Fibroblast of peridontal ligament (primary cell): ENCODE measurements around the gene MAST2.

ENCODE experiments used
- DNase-seq: peaks from one replicate; pipeline ENCODE4 v3.0.0-alpha.2; 2010; ENCODE audit errors: extremely low read depth

MAST2 gene

DNA sequence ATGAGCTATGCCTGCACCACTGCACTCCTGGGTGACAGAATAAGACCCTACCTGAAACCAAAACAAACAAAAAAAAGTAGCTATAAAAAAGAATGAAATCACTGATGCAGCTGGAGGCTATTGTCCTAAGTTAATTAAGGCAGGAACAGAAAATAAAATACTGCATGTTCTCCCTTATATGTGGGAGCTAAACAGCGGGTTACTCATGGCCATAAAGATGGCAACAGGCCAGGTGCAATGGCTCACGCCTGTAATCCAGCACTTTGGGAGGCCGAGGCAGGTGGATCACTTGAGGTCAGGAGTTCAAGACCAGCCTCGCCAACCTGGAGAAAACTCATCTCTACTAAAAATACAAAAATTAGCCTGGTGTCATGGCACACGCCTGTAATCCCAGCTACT is 176.4 kb downstream of the MAST2 start:
- no peak for DNase-seq

DNA sequence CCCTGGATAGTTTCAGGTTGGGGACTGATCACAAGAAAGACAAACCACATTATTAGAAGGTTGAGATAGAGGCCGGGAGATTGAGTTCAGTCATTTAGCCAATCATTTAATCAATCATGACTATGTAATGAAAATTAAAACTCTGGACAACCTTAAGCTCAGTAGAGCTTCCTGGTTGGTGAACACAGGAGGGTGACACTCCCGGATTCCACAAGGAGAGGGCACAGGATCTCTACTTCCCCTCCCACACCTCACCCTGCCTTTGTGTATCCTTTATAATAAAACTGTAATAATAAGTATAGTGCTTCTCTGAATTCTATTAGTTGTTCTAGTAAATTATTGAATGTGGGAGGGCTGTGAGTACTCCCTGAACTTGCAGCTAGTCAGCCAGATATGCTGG is 178.9 kb downstream of the MAST2 start:
- no peak for DNase-seq

GRCh38 chr1:45983967-45984366 is 180.6 kb downstream of the MAST2 start:
- no peak for DNase-seq

DNA sequence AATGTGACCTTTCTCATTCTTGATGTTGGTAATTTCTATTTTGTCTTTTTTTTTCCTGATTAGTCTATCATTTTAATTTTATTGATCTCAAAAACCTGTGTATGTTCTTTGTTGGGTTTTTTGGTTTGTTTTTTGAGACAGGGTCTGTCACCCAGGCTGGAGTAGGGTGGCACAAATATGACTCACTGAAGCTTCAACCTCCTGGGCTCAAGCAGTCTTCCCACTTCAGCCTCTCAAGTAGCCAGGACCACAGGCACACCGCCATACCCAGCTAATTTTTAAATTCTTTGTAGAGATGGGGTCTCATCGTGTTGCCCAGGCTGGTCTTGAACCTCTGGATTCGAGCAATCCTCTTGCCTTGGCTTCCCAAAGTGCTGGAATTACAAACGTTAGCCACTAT is 183.8 kb downstream of the MAST2 start:
- no peak for DNase-seq

DNA sequence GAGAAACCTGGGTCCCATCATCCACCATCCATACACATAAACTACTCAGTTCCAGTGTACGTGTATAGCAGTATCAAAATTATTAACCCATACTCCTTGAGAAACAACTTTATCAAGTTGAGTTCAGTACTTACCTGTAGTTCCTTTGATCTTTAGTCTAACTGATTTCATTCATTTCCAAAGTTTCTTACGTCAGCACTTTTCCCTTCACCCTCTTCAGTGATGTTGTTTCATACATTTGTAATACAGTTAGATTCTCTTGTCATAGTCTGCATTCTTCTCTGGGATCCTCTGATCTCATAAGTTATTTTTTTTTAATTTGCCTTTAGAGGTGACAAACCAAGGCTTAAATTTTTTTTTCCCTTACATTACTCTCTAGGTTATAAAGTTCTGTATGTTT is 185.8 kb downstream of the MAST2 start:
- no peak for DNase-seq

DNA sequence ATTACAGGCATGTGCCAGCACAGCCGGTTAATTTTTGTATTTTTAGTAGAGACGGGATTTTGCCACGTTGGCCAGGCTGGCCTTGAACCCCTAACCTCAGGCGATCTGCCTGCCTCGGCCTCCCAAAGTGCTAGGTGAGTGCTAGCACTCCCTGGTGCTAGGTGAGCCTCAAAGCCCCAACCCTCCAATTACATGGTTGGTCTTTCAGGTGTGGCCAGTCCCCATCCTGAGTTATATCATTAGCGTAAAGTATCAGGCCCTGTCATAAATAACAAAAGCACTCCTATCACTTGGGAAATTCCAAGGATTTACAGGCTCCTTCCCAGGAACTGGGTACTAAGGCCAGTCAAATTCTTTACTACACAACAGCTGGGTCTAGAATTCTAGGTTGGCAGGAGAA is 191.0 kb downstream of the MAST2 start:
- DNase-seq, result no peak

GRCh38 chr1:45995298-45995697 is 191.9 kb downstream of the MAST2 start:
- DNase-seq, result peak; percentile 16

GRCh38 chr1:45998020-45998617 is 194.7 kb downstream of the MAST2 start:
- DNase-seq, result no peak

- DNase-seq, result no peak
Observed at GRCh38 chr1:45999507-45999906, 196.1 kb downstream of the MAST2 start.

GRCh38 chr1:46001081-46001785 is 197.8 kb downstream of the MAST2 start:
- no peak for DNase-seq

DNA sequence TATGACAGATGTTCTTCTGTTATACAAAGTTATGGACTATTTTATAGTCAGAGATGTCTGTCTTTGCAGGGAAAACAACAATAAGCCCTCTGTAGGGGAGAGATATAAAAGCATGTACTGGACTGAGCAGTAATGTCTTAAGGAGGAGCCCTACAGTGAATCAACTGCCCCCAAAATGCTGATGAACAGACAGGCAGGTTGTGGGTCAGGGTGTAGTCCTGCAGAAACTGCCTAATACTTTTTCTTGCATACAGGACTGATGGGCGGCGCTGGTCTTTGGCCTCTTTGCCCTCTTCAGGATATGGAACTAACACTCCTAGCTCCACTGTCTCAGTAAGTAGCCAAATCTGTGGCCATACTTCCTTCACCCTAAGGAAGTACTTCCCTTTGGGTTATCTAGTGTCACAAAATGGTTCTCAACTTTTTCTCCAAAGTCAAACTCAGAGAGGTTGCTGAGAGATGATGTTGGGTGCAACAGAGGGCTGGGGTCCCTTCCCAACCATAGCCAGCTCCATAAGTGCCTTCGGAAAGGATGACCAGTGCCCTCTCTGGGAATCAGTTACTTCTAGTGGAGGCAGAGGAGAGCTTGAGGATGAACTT is 199.2 kb downstream of the MAST2 start:
- no peak for DNase-seq

DNA sequence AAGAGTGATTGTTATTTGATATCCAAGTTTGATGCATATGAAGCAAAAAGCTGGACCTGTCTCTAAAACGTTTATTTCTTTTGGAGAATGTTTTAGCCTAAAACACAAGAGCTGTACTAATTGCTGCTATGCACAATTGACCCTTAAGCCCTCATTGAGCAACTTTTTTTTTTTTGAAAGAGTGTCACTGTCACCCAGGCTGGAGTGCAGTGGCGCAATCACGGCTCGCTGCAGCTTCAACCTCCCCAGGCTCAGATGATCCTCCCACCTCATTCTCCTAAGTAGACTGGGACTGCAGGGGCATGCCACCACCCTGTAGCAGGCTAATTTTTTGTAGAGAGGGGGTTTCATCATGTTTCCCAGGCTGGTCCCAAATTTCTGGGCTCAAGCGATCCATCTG is 199.9 kb downstream of the MAST2 start:
- DNase-seq, result no peak

DNA sequence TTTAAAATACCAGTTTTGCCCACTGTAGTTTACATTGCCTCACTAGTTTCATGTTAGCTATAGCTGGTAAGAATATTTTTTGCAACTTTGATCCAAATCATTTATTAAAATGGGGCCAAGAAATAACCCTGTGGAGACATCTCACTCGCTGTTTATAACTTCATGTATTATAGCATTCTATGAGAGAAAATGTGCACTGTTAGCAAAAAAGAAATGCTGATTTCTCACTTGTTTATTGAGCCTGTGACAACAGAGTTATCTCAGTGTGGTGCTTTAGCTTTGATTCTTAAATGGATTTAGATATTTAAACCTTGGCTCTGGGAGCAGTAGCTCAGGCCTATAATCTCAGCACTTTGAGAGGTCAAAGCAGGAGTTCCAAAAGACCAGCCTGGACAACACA is 201.1 kb downstream of the MAST2 start:
- DNase-seq, result no peak

DNA sequence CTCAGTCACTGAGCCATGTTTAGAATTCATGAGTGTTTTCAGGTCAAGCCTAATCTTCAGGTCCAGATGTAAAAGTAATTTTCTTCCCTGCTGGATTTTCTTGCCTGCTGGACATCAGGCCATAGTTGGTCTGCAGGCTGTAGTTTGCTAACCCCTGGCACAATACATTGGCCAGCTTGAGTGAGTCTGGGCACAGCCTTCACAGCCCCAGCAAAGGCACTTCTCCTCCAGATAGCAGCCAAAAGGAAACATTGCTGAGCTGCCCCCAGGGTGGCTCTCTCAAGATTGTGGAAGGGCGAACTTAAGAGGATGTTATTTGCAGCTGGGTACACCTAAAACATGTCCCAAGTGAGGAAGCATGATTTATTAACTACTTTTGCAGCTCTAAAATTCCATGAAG is 202.2 kb downstream of the MAST2 start:
- DNase-seq, result no peak

DNA sequence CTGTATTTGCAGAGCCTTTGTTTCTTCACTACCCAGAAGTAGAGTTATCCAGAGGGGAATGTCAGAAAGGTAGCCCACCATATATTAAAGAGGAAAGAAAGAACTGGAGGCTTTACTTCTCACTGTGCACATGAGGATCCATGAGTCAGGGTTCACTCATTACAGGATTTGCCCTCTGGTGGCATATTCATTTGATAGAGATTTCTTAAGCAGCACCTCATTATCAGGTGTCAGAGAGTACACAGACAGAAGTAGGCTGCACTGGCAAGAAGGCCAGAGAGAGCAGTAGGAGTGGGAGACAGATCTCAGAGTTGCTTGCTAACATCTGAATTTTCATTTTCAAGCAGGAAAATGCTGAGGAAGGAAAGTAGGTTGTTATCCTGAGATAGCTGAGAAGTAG is 205.2 kb downstream of the MAST2 start:
- no peak for DNase-seq

- no peak for DNase-seq
Observed at GRCh38 chr1:46010611-46011010, 207.2 kb downstream of the MAST2 start.

DNA sequence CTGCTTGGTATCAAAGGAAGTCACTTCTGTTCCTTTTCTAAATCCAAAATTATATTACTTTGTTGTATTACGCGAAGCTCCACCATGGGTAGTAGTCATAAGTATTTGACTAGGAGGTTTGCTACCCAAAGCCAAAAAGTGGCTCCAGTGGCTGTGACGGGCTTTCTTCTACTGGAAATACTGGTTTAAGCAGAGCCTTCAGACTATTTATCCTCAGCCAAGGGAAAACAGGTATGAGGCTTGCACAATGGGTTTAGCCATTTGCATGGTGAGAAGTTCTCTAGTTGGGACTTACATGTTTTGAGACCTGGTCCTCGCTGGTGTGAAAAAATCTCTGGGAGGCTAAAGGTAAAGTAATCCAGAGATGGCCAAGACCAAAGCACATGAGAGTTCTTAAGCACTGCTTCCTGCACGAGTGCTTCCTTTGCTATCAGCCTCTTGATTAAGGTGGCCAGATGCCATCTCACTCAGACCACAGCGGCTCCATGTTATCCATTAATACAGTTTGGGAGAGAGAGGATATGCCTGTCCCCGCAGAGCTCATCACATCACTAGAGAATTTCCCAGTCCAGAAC is 207.8 kb downstream of the MAST2 start:
- DNase-seq, result no peak

DNA sequence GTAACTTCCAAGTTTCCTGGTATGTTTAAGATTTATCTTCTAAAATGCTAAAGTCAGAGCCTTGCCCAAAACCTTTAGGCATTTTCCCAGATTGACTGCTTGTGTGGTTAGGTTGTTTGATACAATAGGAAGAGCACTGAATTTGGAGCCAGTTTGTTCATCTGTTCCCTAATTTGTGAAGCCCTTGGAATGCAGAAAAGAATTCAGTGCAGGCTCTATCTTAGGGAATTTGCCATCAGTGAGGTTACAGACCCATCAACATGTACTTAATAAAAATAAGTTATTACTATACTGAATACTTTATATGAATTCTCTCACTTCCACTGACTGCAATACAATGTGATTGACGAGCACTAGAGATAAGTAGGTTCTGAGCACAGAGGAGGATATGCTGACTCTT is 208.8 kb downstream of the MAST2 start:
- no peak for DNase-seq

GRCh38 chr1:46013581-46013980 is 210.2 kb downstream of the MAST2 start:
- no peak for DNase-seq

GRCh38 chr1:46017876-46018503 is 214.6 kb downstream of the MAST2 start:
- DNase-seq, result no peak

- DNase-seq, result no peak
Observed at GRCh38 chr1:46019348-46019747, 215.9 kb downstream of the MAST2 start.

GRCh38 chr1:46020010-46020409 is 216.6 kb downstream of the MAST2 start:
- peak; percentile 35 for DNase-seq
